Neural cell (in vitro differentiated cells): ENCODE measurements around the gene TAGAP. TPM values are rescaled to one million over a fixed set of nuclear protein-coding genes. Genes with fewer than 3 reads are reported as not detected.

Experiments
- H2AFZ ChIP-seq: fragments of 200-600, 300-800 bp; sonication (generic), shearing (Covaris generic); 2 replicates; pipeline ENCODE4 v1.6.0; 2014; ENCODE audit warnings: low read depth, mild to moderate bottlenecking, antibody characterized with exemption, low read length, moderate library complexity
- H3F3A ChIP-seq: fragments of 200-600 bp; shearing (Covaris generic); 2 replicates; pipeline ENCODE4 v1.6.1; 2016; ENCODE audit warnings: mild to moderate bottlenecking, moderate library complexity, mixed read lengths, antibody characterized with exemption, low read length; ENCODE audit not compliant: insufficient read depth, poor library complexity, severe bottlenecking
- H3K27ac ChIP-seq: fragments of 200-600, 300-800 bp; sonication (generic), shearing (Covaris generic); 2 replicates; pipeline ENCODE4 v1.5.1; 2014; ENCODE audit warnings: mild to moderate bottlenecking, low read length, moderate library complexity
- H3K27me3 ChIP-seq: fragments of 300-800, 200-600 bp; sonication (generic), shearing (Covaris generic); 2 replicates; pipeline ENCODE4 v1.6.0; 2014; ENCODE audit warnings: mild to moderate bottlenecking, low read depth, low read length, moderate library complexity; ENCODE audit not compliant: insufficient read depth
- H3K36me3 ChIP-seq: fragments of 300-800, 200-600 bp; sonication (generic), shearing (Covaris generic); 2 replicates; pipeline ENCODE4 v1.5.1; 2014; ENCODE audit warnings: mild to moderate bottlenecking, antibody characterized with exemption, low read length, moderate library complexity; ENCODE audit not compliant: insufficient read depth
- H3K4me2 ChIP-seq: fragments of 300-800, 200-600 bp; sonication (generic), shearing (Covaris generic); 2 replicates; pipeline ENCODE4 v1.6.0; 2014; ENCODE audit warnings: mild to moderate bottlenecking, low read length
- H3K4me3 ChIP-seq: fragments of 300-800, 200-600 bp; sonication (generic), shearing (Covaris generic); 2 replicates; pipeline ENCODE4 v1.5.1; 2014; ENCODE audit warnings: mild to moderate bottlenecking, low read length, moderate library complexity
- H3K79me2 ChIP-seq: fragments of 200-600 bp; shearing (Covaris generic); replicated peaks from 2 replicates; pipeline ENCODE4 v1.6.0; 2014; ENCODE audit warnings: mild to moderate bottlenecking, low read length, moderate library complexity; ENCODE audit not compliant: insufficient read depth
- H3K9ac ChIP-seq: fragments of 300-800, 200-600 bp; sonication (generic), shearing (Covaris generic); 2 replicates; pipeline ENCODE4 v1.6.1; 2016; ENCODE audit warnings: mild to moderate bottlenecking, low read length, mixed read lengths
- H3K9me2 ChIP-seq: fragments of 200-600 bp; shearing (Covaris generic); 2 replicates; pipeline ENCODE4 v1.6.1; 2016; ENCODE audit warnings: mild to moderate bottlenecking, low read length, mixed read lengths; ENCODE audit not compliant: insufficient read depth
- H3K9me3 ChIP-seq: fragments of 200-600, 300-800 bp; sonication (generic), shearing (Covaris generic); 2 replicates; pipeline ENCODE4 v1.6.1; 2016; ENCODE audit warnings: mild to moderate bottlenecking, mixed run types, low read length, moderate library complexity, mixed read lengths
- H4K20me1 ChIP-seq: fragments of 200-600 bp; shearing (Covaris generic); 2 replicates; pipeline ENCODE4 v1.6.1; 2016; ENCODE audit warnings: mild to moderate bottlenecking, mixed run types; ENCODE audit not compliant: insufficient read depth
- EP300 ChIP-seq: fragments of 450-650 bp; conservative IDR thresholded peaks from 2 replicates; pipeline ENCODE4 v1.6.1; 2014; ENCODE audit warnings: antibody characterized with exemption, mild to moderate bottlenecking, moderate library complexity; ENCODE audit not compliant: poor library complexity, severe bottlenecking
- EZH2 ChIP-seq: fragments of 200-600, 300-800 bp; shearing (Covaris generic), sonication (generic); IDR thresholded peaks from 2 replicates; pipeline ENCODE4 v1.6.1; 2014; ENCODE audit warnings: antibody characterized with exemption, low read length, borderline replicate concordance, mild to moderate bottlenecking; ENCODE audit not compliant: insufficient read depth, poor library complexity, severe bottlenecking
- MXI1 ChIP-seq: fragments of 450-650 bp; conservative IDR thresholded peaks from 2 replicates; pipeline ENCODE4 v1.6.1; 2014; ENCODE audit warnings: antibody characterized with exemption, mild to moderate bottlenecking; ENCODE audit not compliant: poor library complexity, severe bottlenecking
- POLR2AphosphoS5 ChIP-seq: IDR thresholded peaks from 2 replicates; pipeline ENCODE4 v1.6.1; 2012
- RAD21 ChIP-seq: fragments of 450-650 bp; conservative IDR thresholded peaks from 2 replicates; pipeline ENCODE4 v1.6.1; 2014; ENCODE audit warnings: antibody characterized with exemption, mild to moderate bottlenecking, moderate library complexity
- SMC3 ChIP-seq: fragments of 450-650 bp; conservative IDR thresholded peaks from 2 replicates; pipeline ENCODE4 v1.6.1; 2014; ENCODE audit warnings: antibody characterized with exemption, mild to moderate bottlenecking, moderate library complexity; ENCODE audit not compliant: poor library complexity
- TAF1 ChIP-seq: IDR thresholded peaks from 2 replicates; pipeline ENCODE4 v1.6.1; 2012; ENCODE audit warnings: low read depth
- polyA plus RNA-seq: library from polyadenylated mRNA; depleted of rRNA; stranded (reverse); fragments of >200 nt; gene quantifications from 2 replicates; pipeline ENCODE4 v1.2.3, GENCODE V29; 2014
- TF ChIP-seq, protein P1 (sequence below): fragments of 450-650 bp; IDR thresholded peaks from 2 replicates; pipeline ENCODE4 v1.5.1; 2014; ENCODE audit warnings: antibody characterized with exemption, mild to moderate bottlenecking, moderate library complexity; ENCODE audit not compliant: poor library complexity, severe bottlenecking
- TF ChIP-seq, protein P2 (sequence below): IDR thresholded peaks from 2 replicates; pipeline ENCODE4 v1.6.1; 2012; ENCODE audit warnings: borderline replicate concordance

Gene TAGAP
- polyA plus RNA-seq, 1 donor from 2014 or later, result not detected

DNA sequence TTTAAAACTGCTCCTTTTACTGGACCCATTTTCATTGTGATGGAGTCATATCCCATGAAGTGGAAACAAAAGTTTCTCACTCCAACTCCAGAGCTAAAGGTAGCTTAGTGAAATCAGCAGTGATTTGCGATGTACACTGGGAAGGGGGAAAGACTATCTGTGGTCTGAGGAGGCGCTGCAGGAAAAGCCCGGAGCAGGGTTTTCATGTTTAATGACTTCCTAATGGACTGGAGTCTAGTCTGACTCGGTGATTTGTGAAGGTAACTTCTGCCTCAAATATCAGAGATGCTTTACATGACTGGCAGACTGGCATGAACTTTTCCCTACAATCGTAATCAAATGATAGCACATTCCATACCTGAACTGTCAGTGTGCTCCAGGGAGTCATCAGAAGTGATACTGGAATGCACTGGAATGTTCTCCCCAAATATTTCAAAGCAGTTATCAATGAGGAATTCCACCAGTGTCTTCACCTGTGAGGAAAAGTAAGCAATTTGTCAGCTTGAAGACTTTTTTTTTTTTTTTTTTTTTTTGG is 7.0 kb downstream of the TAGAP start:
- no peaks in the 10 kb centered on the region for H3K79me2 ChIP-seq
- no peak overlapping the region for H3K4me3 ChIP-seq
- TF ChIP-seq EZH2 (no peak), RAD21 (no peak), SMC3 (no peak), EP300 (no peak), POLR2AphosphoS5 (no peak), MXI1 (no peak), TAF1 (no peak)
- TF ChIP-seq, protein P1, sequence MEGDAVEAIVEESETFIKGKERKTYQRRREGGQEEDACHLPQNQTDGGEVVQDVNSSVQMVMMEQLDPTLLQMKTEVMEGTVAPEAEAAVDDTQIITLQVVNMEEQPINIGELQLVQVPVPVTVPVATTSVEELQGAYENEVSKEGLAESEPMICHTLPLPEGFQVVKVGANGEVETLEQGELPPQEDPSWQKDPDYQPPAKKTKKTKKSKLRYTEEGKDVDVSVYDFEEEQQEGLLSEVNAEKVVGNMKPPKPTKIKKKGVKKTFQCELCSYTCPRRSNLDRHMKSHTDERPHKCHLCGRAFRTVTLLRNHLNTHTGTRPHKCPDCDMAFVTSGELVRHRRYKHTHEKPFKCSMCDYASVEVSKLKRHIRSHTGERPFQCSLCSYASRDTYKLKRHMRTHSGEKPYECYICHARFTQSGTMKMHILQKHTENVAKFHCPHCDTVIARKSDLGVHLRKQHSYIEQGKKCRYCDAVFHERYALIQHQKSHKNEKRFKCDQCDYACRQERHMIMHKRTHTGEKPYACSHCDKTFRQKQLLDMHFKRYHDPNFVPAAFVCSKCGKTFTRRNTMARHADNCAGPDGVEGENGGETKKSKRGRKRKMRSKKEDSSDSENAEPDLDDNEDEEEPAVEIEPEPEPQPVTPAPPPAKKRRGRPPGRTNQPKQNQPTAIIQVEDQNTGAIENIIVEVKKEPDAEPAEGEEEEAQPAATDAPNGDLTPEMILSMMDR, result no peak
- TF ChIP-seq, protein P2, sequence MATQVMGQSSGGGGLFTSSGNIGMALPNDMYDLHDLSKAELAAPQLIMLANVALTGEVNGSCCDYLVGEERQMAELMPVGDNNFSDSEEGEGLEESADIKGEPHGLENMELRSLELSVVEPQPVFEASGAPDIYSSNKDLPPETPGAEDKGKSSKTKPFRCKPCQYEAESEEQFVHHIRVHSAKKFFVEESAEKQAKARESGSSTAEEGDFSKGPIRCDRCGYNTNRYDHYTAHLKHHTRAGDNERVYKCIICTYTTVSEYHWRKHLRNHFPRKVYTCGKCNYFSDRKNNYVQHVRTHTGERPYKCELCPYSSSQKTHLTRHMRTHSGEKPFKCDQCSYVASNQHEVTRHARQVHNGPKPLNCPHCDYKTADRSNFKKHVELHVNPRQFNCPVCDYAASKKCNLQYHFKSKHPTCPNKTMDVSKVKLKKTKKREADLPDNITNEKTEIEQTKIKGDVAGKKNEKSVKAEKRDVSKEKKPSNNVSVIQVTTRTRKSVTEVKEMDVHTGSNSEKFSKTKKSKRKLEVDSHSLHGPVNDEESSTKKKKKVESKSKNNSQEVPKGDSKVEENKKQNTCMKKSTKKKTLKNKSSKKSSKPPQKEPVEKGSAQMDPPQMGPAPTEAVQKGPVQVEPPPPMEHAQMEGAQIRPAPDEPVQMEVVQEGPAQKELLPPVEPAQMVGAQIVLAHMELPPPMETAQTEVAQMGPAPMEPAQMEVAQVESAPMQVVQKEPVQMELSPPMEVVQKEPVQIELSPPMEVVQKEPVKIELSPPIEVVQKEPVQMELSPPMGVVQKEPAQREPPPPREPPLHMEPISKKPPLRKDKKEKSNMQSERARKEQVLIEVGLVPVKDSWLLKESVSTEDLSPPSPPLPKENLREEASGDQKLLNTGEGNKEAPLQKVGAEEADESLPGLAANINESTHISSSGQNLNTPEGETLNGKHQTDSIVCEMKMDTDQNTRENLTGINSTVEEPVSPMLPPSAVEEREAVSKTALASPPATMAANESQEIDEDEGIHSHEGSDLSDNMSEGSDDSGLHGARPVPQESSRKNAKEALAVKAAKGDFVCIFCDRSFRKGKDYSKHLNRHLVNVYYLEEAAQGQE, result no peak
- H3K4me2 ChIP-seq, result no peak overlapping the region
- no peaks in the 10 kb centered on the region for H3K36me3 ChIP-seq
- no peak overlapping the region for H3K9ac ChIP-seq
- no peaks in the 10 kb centered on the region for H3K9me3 ChIP-seq
- H4K20me1 ChIP-seq, result no peaks in the 10 kb centered on the region
- no peak overlapping the region for H3K27ac ChIP-seq
- no peaks in the 10 kb centered on the region for H3K27me3 ChIP-seq
- H3F3A ChIP-seq, result no peaks in the 10 kb centered on the region
- H3K9me2 ChIP-seq, result no peaks in the 10 kb centered on the region
- H2AFZ ChIP-seq, result no peak overlapping the region

DNA sequence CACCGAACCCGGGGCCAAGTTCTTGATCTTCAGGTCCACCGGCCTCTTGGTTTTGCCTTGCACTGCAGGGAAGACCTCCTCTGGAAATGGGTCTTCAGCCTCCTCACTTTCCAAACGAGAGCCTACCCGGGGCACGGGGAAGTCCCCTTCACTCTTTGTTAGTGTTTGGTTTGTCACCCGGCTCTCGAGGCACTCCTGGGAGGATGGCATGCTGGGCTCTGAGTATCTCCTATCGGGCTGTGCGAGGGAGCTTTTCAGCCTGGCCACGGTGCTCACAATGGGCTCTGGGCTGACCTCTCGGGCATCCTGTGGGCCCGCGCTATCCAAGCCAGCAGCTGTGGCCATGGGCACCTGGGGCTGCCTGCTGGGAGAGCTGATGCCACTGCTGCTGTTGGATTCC is 8.1 kb downstream of the TAGAP start:
- Histone ChIP-seq H3K9me3 (no peaks in the 10 kb centered on the region), H3K9me2 (no peaks in the 10 kb centered on the region), H3K27me3 (no peaks in the 10 kb centered on the region), H3K4me2 (no peak overlapping the region), H3F3A (no peaks in the 10 kb centered on the region), H3K36me3 (no peaks in the 10 kb centered on the region), H3K27ac (no peak overlapping the region), H2AFZ (no peak overlapping the region), H4K20me1 (no peaks in the 10 kb centered on the region), H3K4me3 (no peak overlapping the region), H3K79me2 (no peaks in the 10 kb centered on the region), H3K9ac (no peak overlapping the region)
- TF ChIP-seq SMC3 (no peak), RAD21 (no peak), MXI1 (no peak), EZH2 (no peak), EP300 (no peak), POLR2AphosphoS5 (no peak), TAF1 (no peak)
- TF ChIP-seq, protein P1, result no peak
- TF ChIP-seq, protein P2, result no peak
